ENCODE data around the gene THAP7.

DNA sequence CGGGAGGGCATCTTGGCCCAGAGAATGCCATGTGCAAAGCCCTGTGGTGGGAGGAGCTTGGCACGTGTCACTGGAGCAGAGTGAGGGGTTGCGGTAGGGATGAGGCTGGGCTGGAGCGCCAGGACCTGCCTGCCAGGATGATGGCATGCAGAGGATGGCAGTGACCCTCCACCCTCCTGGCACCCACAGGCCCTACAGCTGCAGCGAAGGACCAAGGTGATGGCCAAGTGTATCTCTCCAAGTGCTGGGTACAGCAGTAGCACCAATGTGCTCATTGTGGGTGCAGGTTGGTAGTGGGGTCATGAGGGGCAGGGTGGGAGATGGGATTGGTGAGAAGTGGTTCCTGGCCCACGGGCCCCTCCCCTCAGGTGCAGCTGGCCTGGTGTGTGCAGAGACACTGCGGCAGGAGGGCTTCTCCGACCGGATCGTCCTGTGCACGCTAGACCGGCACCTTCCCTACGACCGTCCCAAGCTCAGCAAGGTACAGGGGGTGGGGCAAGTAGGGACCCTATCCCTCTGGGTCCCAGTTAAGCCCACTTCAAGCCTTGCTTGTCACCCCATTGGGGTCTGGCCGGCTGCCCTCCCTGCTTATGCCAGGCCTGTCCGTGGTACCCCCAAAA lies 27.5 kb downstream of the THAP7 start:
- TF ChIP-seq SUZ12 (IDR thresholded peaks at IDR 0.05; ENCODE audit: extremely low read depth, insufficient read depth, insufficient read length), result no peak
- TF ChIP-seq YY1 (IDR thresholded peaks at IDR 0.05; ENCODE audit: insufficient read depth, insufficient read length), result no peak
- TF ChIP-seq ZNF274 (IDR thresholded peaks at IDR 0.05; ENCODE audit: low read depth, low read length), result no peak
